Measurements from ENCODE around the gene CREB3. TPM values are rescaled to one million over a fixed set of nuclear protein-coding genes. Genes with fewer than 3 reads are reported as not detected.

Gene CREB3
- total RNA-seq, 1 experiment from 2014 or later = 27.3 TPM

GRCh38 chr9:35718721-35719511 is 13.6 kb upstream of the CREB3 start:
- Histone ChIP-seq H3K27ac (ENCODE audit: insufficient read length, low read depth, low read length) (no peak overlapping the region), H3K27me3 (ENCODE audit: insufficient read depth, low read length) (no peaks in the 10 kb centered on the region), H3K23ac (ENCODE audit: insufficient read length, low read depth, low read length) (no peak overlapping the region), H2AK5ac (ENCODE audit: insufficient read length, low read length) (no peak overlapping the region), H4K8ac (replicated peaks; ENCODE audit: insufficient read length, low read depth, low read length) (no peak overlapping the region), H4K5ac (ENCODE audit: insufficient read length, low read depth, low read length) (no peak overlapping the region), H3K9ac (ENCODE audit: extremely low read depth, insufficient read length, low read length) (no peak overlapping the region), H2BK20ac (ENCODE audit: low read depth, low read length, poor library complexity, severe bottlenecking) (no peak overlapping the region), H3T11ph (ENCODE audit: low read length) (no peak overlapping the region), H3K18ac (ENCODE audit: insufficient read length, low read depth, low read length) (no peak overlapping the region), H2BK5ac (ENCODE audit: insufficient read length, low read length) (no peak overlapping the region), H2BK15ac (ENCODE audit: low read depth, low read length) (no peak overlapping the region), H4K20me1 (ENCODE audit: control insufficient read depth, insufficient read depth, insufficient read length) (no peaks in the 10 kb centered on the region), H3K14ac (ENCODE audit: insufficient read depth, low read length) (no peak overlapping the region), H2BK12ac (ENCODE audit: insufficient read length, low read depth, low read length) (no peak overlapping the region), H2BK120ac (ENCODE audit: low read depth, low read length, poor library complexity, severe bottlenecking) (no peak overlapping the region), H3K4me1 (ENCODE audit: insufficient read depth, low read length) (no peaks in the 10 kb centered on the region), H3K4ac (ENCODE audit: low read depth, low read length) (no peak overlapping the region), H3K79me2 (ENCODE audit: insufficient read depth, low read length) (no peaks in the 10 kb centered on the region), H3K79me1 (ENCODE audit: insufficient read depth, low read depth, low read length, poor library complexity, severe bottlenecking) (no peaks in the 10 kb centered on the region), H2AFZ (ENCODE audit: low read length) (no peak overlapping the region), H3K23me2 (ENCODE audit: insufficient read length, low read depth, low read length, poor library complexity, severe bottlenecking) (no peaks in the 10 kb centered on the region), H3K9me3 (ENCODE audit: control insufficient read depth, low read depth, low read length) (no peaks in the 10 kb centered on the region), H3K56ac (ENCODE audit: insufficient read length, low read depth, low read length) (no peak overlapping the region), H3K4me2 (ENCODE audit: insufficient read depth, insufficient read length, low read length) (no peak overlapping the region), H4K91ac (ENCODE audit: insufficient read length, low read depth, low read length) (no peak overlapping the region)
- peaks cover 0 to 9% of the 10 kb centered on the region in 2 experiments; a peak in 2 of 4 replicates for H3K4me1 Mint-ChIP-seq
- TF ChIP-seq CTCF (conservative IDR thresholded peaks at IDR 0.05) = no peak
- no peak for DNase-seq
- WGBS (ENCODE audit: extremely low coverage, insufficient read length, low lambda C conversion rate) = no CpG with 5 or more reads among the region's 15 CpGs
- no peak overlapping the region for H3K27ac Mint-ChIP-seq
- H3K27me3 Mint-ChIP-seq (ENCODE audit: low read depth) = no peaks in the 10 kb centered on the region; the same call in 1 of the 2 replicates
- peaks cover 45 to 96% (median 84%) of the 10 kb centered on the region in 3 experiments for H3K36me3 Mint-ChIP-seq (ENCODE audit: insufficient read depth in 1 of 3, low read depth in 3 of 3)
- no peaks in the 10 kb centered on the region for H3K9me3 Mint-ChIP-seq
- H3K4me3 Mint-ChIP-seq = no peak overlapping the region

Data from H9 (cell line).